DND-41 (cell line): ENCODE measurements around the gene TXNDC2.

Source experiments
- CTCF ChIP-seq: IDR thresholded peaks from 2 replicates; pipeline ENCODE4 v1.5.1; 2012; ENCODE audit warnings: borderline replicate concordance, low read length, moderate library complexity, mild to moderate bottlenecking; ENCODE audit not compliant: poor library complexity, severe bottlenecking; ENCODE audit errors: extremely low read depth
- EZH2 ChIP-seq: IDR thresholded peaks from 3 replicates; pipeline ENCODE4 v1.6.1; 2012; ENCODE audit warnings: borderline replicate concordance, low read depth, mild to moderate bottlenecking, moderate library complexity, low read length, inconsistent platforms; ENCODE audit not compliant: severe bottlenecking

DNA sequence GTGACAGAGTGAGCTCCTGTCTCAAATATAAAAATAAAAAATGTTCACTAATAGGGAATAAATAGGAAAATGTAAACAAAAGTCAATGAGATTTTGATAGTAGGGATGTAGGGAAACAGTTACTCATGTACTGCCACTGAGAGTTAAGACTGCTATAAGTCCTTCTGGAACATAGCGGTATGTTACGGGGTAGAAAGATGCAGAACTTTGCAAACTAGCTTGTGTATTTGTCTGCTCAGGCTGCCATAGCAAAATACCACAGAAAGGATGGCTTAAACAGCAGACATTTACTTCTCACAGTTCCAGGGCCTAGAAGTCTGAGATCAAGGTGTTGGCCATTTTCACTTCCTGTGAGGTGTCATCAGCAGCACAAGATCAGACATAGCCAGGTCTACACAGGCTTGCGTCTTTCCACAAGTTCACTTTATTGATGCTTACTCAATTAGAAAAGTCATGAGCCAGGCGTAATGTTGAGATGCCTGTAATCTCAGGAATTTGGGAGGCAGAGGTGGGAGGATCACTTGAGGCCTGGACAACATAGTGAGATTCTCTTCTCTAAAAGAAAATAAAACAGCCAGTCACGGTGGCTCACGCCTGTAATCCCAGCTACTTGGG lies 8.8 kb downstream of the TXNDC2 start:
- TF ChIP-seq CTCF (no peak), EZH2 (no peak)
